Kidney tubule cell (primary cell): ENCODE measurements around the gene FARP1.
"Not testable (repeated sequence)": the region's sequence is repeated elsewhere in the genome, so short reads cannot be mapped to it uniquely, and the experiment has no call there.

Experiments
- DNase-seq: peaks from one replicate; pipeline ENCODE4 v3.0.0-alpha.2; 2018; ENCODE audit warnings: low spot score

The FARP1 gene

GRCh38 chr13:98399756-98400155 lies 256.9 kb downstream of the FARP1 start:
- DNase-seq = no peak

- DNase-seq = no peak
Observed at GRCh38 chr13:98401934-98402333, 259.0 kb downstream of the FARP1 start.

GRCh38 chr13:98403076-98403475 lies 260.2 kb downstream of the FARP1 start:
- DNase-seq = no peak

GRCh38 chr13:98405107-98405571 lies 262.2 kb downstream of the FARP1 start:
- no peak for DNase-seq

- DNase-seq = no peak
Observed at GRCh38 chr13:98405690-98406344, 262.9 kb downstream of the FARP1 start.

GRCh38 chr13:98406427-98406826 lies 263.5 kb downstream of the FARP1 start:
- DNase-seq = no peak

- no peak for DNase-seq
Observed at GRCh38 chr13:98406971-98407370, 264.1 kb downstream of the FARP1 start.

- DNase-seq = no peak
Observed at GRCh38 chr13:98407575-98407974, 264.7 kb downstream of the FARP1 start.

- no peak for DNase-seq
Observed at GRCh38 chr13:98409281-98409680, 266.4 kb downstream of the FARP1 start.

GRCh38 chr13:98410612-98411011 lies 267.7 kb downstream of the FARP1 start:
- no peak for DNase-seq

- no peak for DNase-seq
Observed at GRCh38 chr13:98411013-98411412, 268.1 kb downstream of the FARP1 start.

- DNase-seq = no peak
Observed at GRCh38 chr13:98411617-98412265, 268.8 kb downstream of the FARP1 start.

GRCh38 chr13:98413278-98413677 lies 270.4 kb downstream of the FARP1 start:
- DNase-seq = not testable (repeated sequence)

GRCh38 chr13:98413796-98414195 lies 270.9 kb downstream of the FARP1 start:
- no peak for DNase-seq

GRCh38 chr13:98415326-98416070 lies 272.6 kb downstream of the FARP1 start:
- no peak for DNase-seq

GRCh38 chr13:98416408-98416807 lies 273.5 kb downstream of the FARP1 start:
- DNase-seq = peak; percentile 31

- DNase-seq = no peak
Observed at GRCh38 chr13:98419786-98420553, 277.1 kb downstream of the FARP1 start.

- DNase-seq = no peak
Observed at GRCh38 chr13:98420554-98421175, 277.8 kb downstream of the FARP1 start.

- DNase-seq = no peak
Observed at GRCh38 chr13:98422046-98422445, 279.2 kb downstream of the FARP1 start.

- DNase-seq = no peak
Observed at GRCh38 chr13:98423417-98423816, 280.5 kb downstream of the FARP1 start.

- DNase-seq = no peak
Observed at GRCh38 chr13:98427331-98427995, 284.6 kb downstream of the FARP1 start.
